Measurements from ENCODE around the gene TRPM7.

GRCh38 chr15:50628421-50628820 lies 58.2 kb downstream of the TRPM7 start:
- TF ChIP-seq BHLHE40 (IDR thresholded peaks at IDR 0.05; ENCODE audit: borderline replicate concordance) (no peak), SP1 (IDR thresholded peaks at IDR 0.05) (no peak), FOXM1 (IDR thresholded peaks at IDR 0.05; ENCODE audit: borderline replicate concordance) (no peak), ZNF384 (IDR thresholded peaks at IDR 0.05) (no peak), ELF4 (IDR thresholded peaks at IDR 0.05) (no peak), FOXA1 (IDR thresholded peaks at IDR 0.05) (no peak), PKNOX1 (IDR thresholded peaks at IDR 0.05) (no peak), L3MBTL2 (conservative IDR thresholded peaks at IDR 0.05) (no peak), ARNT (IDR thresholded peaks at IDR 0.05) (no peak), TARDBP (IDR thresholded peaks at IDR 0.05) (no peak), LEF1 (IDR thresholded peaks at IDR 0.05; ENCODE audit: borderline replicate concordance) (no peak), CTBP1 (IDR thresholded peaks at IDR 0.05; ENCODE audit: borderline replicate concordance) (no peak)

Measured in HEK293T (cell line).